ENCODE data around the gene COMMD9. TPM values are rescaled to one million over a fixed set of nuclear protein-coding genes. Genes with fewer than 3 reads are reported as not detected.
A peak's percentile ranks its signal among the peaks of the same experiment; 100 is the strongest.
"Not testable (repeated sequence)": the region's sequence is repeated elsewhere in the genome, so short reads cannot be mapped to it uniquely, and the experiment has no call there.

The COMMD9 gene
- total RNA-seq (10 to 100 TPM; 63.6 to 71.5 TPM), polyA plus RNA-seq (76.1 TPM)

GRCh38 chr11:36289226-36289852, at the start of gene COMMD9:
TSS of gene COMMD9 (minus strand) at chr11:36289424. CDS start at chr11:36289412, 12 bp downstream.
- Histone ChIP-seq H3K4me1 (ENCODE audit: insufficient read depth, low read length) (peaks cover 12% of the 10 kb centered on the region), H3K27ac (ENCODE audit: low read depth, low read length) (peak within 1 kb of the TSS; percentile 40), H3K9me3 (ENCODE audit: low read length) (no peaks in the 10 kb centered on the region), H3K27me3 (ENCODE audit: insufficient read depth, low read length, poor library complexity, severe bottlenecking) (no peaks in the 10 kb centered on the region), H3K36me3 (ENCODE audit: insufficient read depth, low read length) (no peaks in the 10 kb centered on the region), H3K4me3 (ENCODE audit: low read length) (peak within 1 kb of the TSS; percentile 94)
- Mint-ChIP-seq H3K9me3 (no peaks in the 10 kb centered on the region), H3K4me1 (peaks cover 36 to 49% (median 47%) of the 10 kb centered on the region in 3 donors), H3K36me3 (peaks cover 0 to 6% (median 0%) of the 10 kb centered on the region in 3 donors), H3K27me3 (peaks cover 0 to 2% of the 10 kb centered on the region in 2 donors), H3K4me3 (peak within 1 kb of the TSS; percentile 85 to 97 (median 95)), H3K27ac (peak within 1 kb of the TSS; percentile 44 to 97 (median 93))
- CTCF ChIA-PET: interaction anchor here (1.0 to 3.1 kb wide), 7 partner anchors 15 to 221 kb away, joined by 3 to 14 read pairs (median 4); partner anchors contain the start of gene TRAF6
- peak; percentile 87 to 95 (median 91) for DNase-seq
- POLR2A ChIA-PET: no interaction called here

DNA sequence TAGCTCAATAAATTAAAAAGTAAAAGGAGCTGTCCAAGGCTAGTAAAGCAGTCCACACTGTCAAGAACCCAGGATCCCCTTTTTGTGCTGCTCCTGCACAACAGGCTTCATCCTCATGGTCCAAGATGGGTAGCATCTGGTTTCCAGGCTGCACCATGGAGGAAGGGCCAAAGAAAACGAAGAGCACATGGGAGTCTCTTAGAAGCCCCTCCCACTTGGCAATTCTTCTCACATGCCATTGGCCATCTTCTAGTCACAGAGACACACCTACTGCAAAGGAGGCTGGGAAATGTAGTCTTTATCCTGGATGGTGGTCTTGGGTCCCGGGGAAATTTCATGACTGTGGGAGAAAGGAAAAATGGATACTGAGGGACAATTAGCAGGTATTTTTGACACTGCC, 44.7 kb upstream of the COMMD9 start:
- H3K36me3 ChIP-seq (ENCODE audit: insufficient read depth, low read length): no peaks in the 10 kb centered on the region
- ChIA-PET POLR2A (interaction anchor here (0.6 kb wide), 1 partner anchor 154 kb away, joined by 3 read pairs; no protein-coding TSS in a partner anchor), CTCF (interaction anchor here (1.9 kb wide), 1 partner anchor 19 kb away, joined by 4 read pairs; no protein-coding TSS in a partner anchor)
- no peak overlapping the region for H3K4me3 ChIP-seq (ENCODE audit: low read length)
- H3K27ac ChIP-seq (ENCODE audit: low read depth, low read length): no peak overlapping the region
- no peaks in the 10 kb centered on the region for H3K27me3 ChIP-seq (ENCODE audit: insufficient read depth, low read length, poor library complexity, severe bottlenecking)
- Mint-ChIP-seq H3K9me3 (no peaks in the 10 kb centered on the region), H3K27me3 (peaks cover 0 to 7% of the 10 kb centered on the region in 2 donors), H3K27ac (no peak overlapping the region), H3K36me3 (no peaks in the 10 kb centered on the region), H3K4me3 (no peak overlapping the region), H3K4me1 (no peaks in the 10 kb centered on the region)
- no peaks in the 10 kb centered on the region for H3K4me1 ChIP-seq (ENCODE audit: insufficient read depth, low read length)
- H3K9me3 ChIP-seq (ENCODE audit: low read length): no peaks in the 10 kb centered on the region
- DNase-seq: no peak

DNA sequence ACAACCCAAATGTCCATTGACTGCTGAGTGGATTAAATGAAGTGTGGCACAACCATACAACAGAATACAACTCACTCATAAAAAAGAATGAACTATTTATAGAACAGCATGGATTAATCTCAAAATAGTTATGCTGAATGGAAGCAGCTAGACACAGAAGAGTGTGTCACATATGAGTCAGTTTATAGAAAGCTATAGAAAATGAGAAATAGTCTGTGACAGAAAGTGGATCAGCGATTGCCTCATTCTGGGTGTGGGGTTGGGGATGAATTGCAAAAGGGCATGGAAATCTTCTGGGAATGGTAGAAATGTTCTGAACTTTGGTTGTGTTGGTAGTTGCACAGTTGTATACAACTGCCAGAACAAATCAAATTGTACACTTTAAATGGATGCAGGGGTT, 44.2 kb upstream of the COMMD9 start:
- ChIA-PET CTCF (interaction anchor here (1.9 kb wide), 1 partner anchor 20 kb away, joined by 4 read pairs; no protein-coding TSS in a partner anchor), POLR2A (no interaction called here)
- H3K4me1 ChIP-seq (ENCODE audit: insufficient read depth, low read length): no peaks in the 10 kb centered on the region
- no peaks in the 10 kb centered on the region for H3K4me1 Mint-ChIP-seq
- no peak overlapping the region for H3K4me3 ChIP-seq (ENCODE audit: low read length)
- no peaks in the 10 kb centered on the region for H3K36me3 Mint-ChIP-seq
- no peaks in the 10 kb centered on the region for H3K9me3 Mint-ChIP-seq
- H3K27me3 ChIP-seq (ENCODE audit: insufficient read depth, low read length, poor library complexity, severe bottlenecking): no peaks in the 10 kb centered on the region
- DNase-seq: no peak
- no peak overlapping the region for H3K27ac Mint-ChIP-seq
- peaks cover 0 to 4% of the 10 kb centered on the region in 2 donors for H3K27me3 Mint-ChIP-seq
- no peaks in the 10 kb centered on the region for H3K36me3 ChIP-seq (ENCODE audit: insufficient read depth, low read length)
- H3K9me3 ChIP-seq (ENCODE audit: low read length): no peaks in the 10 kb centered on the region
- no peak overlapping the region for H3K4me3 Mint-ChIP-seq
- no peak overlapping the region for H3K27ac ChIP-seq (ENCODE audit: low read depth, low read length)

DNA sequence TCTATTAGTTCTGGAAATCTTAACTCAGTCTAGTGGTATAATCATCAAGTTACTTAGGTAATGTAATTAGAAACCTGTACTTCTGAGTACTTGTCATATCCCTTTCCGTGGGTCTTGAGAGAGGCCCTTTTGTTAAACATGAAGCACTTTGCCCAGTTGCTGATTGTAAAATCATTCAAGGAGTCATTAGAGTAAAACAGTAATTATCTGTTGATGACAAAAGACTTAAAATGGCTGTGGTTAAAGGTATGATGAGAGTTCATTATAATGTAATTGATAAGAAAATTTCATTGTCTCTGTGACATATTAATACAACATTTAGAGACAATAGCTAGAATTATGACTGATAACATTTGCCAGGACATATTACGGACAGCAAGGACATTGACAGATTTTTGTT, 41.2 kb upstream of the COMMD9 start:
- ChIA-PET CTCF (interaction anchor here (1.7 kb wide), 1 partner anchor 180 kb away, joined by 4 read pairs; the partner anchor contains the start of gene TRAF6), POLR2A (no interaction called here)
- no peaks in the 10 kb centered on the region for H3K9me3 ChIP-seq (ENCODE audit: low read length)
- H3K27ac ChIP-seq (ENCODE audit: low read depth, low read length): no peak overlapping the region
- no peak for DNase-seq
- no peaks in the 10 kb centered on the region for H3K36me3 ChIP-seq (ENCODE audit: insufficient read depth, low read length)
- no peak overlapping the region for H3K4me3 Mint-ChIP-seq
- H3K27ac Mint-ChIP-seq: no peak overlapping the region
- peaks cover 0 to 4% of the 10 kb centered on the region in 2 donors for H3K27me3 Mint-ChIP-seq
- no peaks in the 10 kb centered on the region for H3K36me3 Mint-ChIP-seq
- no peaks in the 10 kb centered on the region for H3K9me3 Mint-ChIP-seq
- H3K4me1 Mint-ChIP-seq: no peaks in the 10 kb centered on the region
- H3K27me3 ChIP-seq (ENCODE audit: insufficient read depth, low read length, poor library complexity, severe bottlenecking): no peaks in the 10 kb centered on the region
- no peak overlapping the region for H3K4me3 ChIP-seq (ENCODE audit: low read length)
- H3K4me1 ChIP-seq (ENCODE audit: insufficient read depth, low read length): no peaks in the 10 kb centered on the region

DNA sequence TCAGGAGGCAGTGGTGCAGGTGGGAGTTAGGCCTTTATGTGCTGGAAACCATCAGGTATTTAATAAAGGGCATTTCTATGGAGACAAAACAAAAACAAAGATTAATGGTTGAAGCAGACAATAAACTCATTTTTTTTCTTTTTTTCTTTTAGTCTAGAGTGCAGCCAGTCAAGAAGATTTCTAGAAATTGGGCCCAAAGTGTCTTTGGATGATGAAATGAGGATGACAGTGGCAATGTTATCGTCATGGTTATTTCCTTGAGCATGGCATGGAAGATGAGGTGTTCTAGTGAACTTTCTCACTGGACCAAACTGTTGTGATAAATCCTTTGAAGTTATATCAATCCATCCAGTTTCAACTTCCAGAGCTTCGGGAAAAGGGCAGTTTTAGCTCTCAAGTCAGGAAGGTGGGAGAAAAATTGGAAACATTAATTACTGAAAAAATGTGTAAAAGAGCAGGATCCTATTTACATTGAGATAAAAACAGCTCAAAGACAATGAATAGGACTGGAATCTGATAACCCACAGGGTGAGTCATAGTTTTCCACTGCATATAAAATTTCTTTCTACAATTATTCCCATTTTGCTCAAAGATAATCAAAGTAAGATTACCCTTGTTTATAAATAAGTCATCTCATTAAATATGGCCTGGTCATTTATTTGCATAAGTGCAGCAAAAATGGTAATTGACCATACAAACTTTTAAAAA, 39.9 kb upstream of the COMMD9 start:
- CTCF ChIA-PET: no interaction called here
- Histone ChIP-seq H3K9me3 (ENCODE audit: low read length) (no peaks in the 10 kb centered on the region), H3K27me3 (ENCODE audit: insufficient read depth, low read length, poor library complexity, severe bottlenecking) (no peaks in the 10 kb centered on the region), H3K4me1 (ENCODE audit: insufficient read depth, low read length) (no peaks in the 10 kb centered on the region), H3K27ac (ENCODE audit: low read depth, low read length) (no peak overlapping the region), H3K4me3 (ENCODE audit: low read length) (no peak overlapping the region), H3K36me3 (ENCODE audit: insufficient read depth, low read length) (no peaks in the 10 kb centered on the region)
- Mint-ChIP-seq H3K36me3 (no peaks in the 10 kb centered on the region), H3K9me3 (no peaks in the 10 kb centered on the region), H3K4me1 (peaks cover 0 to 1% (median 0%) of the 10 kb centered on the region in 3 donors), H3K27me3 (peaks cover 0 to 4% of the 10 kb centered on the region in 2 donors), H3K27ac (no peak overlapping the region), H3K4me3 (no peak overlapping the region)
- POLR2A ChIA-PET: no interaction called here
- DNase-seq: no peak

- Mint-ChIP-seq H3K27ac (no peak overlapping the region), H3K4me1 (peaks cover 0 to 18% (median 3%) of the 10 kb centered on the region in 3 donors), H3K4me3 (no peak overlapping the region), H3K9me3 (no peaks in the 10 kb centered on the region), H3K36me3 (no peaks in the 10 kb centered on the region), H3K27me3 (peaks cover 0 to 2% of the 10 kb centered on the region in 2 donors)
- DNase-seq: no peak
- H3K4me1 ChIP-seq (ENCODE audit: insufficient read depth, low read length): no peaks in the 10 kb centered on the region
- H3K27ac ChIP-seq (ENCODE audit: low read depth, low read length): no peak overlapping the region
- no peaks in the 10 kb centered on the region for H3K27me3 ChIP-seq (ENCODE audit: insufficient read depth, low read length, poor library complexity, severe bottlenecking)
- no peaks in the 10 kb centered on the region for H3K9me3 ChIP-seq (ENCODE audit: low read length)
- POLR2A ChIA-PET: no interaction called here
- no peak overlapping the region for H3K4me3 ChIP-seq (ENCODE audit: low read length)
- H3K36me3 ChIP-seq (ENCODE audit: insufficient read depth, low read length): no peaks in the 10 kb centered on the region
- CTCF ChIA-PET: no interaction called here
Measured at GRCh38 chr11:36326524-36327419, 37.5 kb upstream of the COMMD9 start.

GRCh38 chr11:36325403-36325802, 36.2 kb upstream of the COMMD9 start:
- DNase-seq; CTCF ChIA-PET; H3K4me1 ChIP-seq (ENCODE audit: insufficient read depth, low read length); H3K4me3 ChIP-seq (ENCODE audit: low read length); H3K9me3 Mint-ChIP-seq; H3K27me3 Mint-ChIP-seq; H3K36me3 ChIP-seq (ENCODE audit: insufficient read depth, low read length); H3K4me3 Mint-ChIP-seq; POLR2A ChIA-PET; H3K27me3 ChIP-seq (ENCODE audit: insufficient read depth, low read length, poor library complexity, severe bottlenecking); H3K9me3 ChIP-seq (ENCODE audit: low read length); H3K36me3 Mint-ChIP-seq; H3K27ac ChIP-seq (ENCODE audit: low read depth, low read length); H3K27ac Mint-ChIP-seq: not testable (repeated sequence)
- H3K4me1 Mint-ChIP-seq: peaks cover 0 to 26% (median 3%) of the 10 kb centered on the region in 3 donors

Data from CD8-positive, alpha-beta memory T cell (primary cell).